Neural progenitor cell (in vitro differentiated cells): ENCODE results near the gene GRIK3.

Source experiments
- EZH2 ChIP-seq: fragments of 200-600 bp; sonication (generic); IDR thresholded peaks from 2 replicates; pipeline ENCODE4 v1.6.1; 2017; ENCODE audit warnings: antibody characterized with exemption, mild to moderate bottlenecking, moderate library complexity
- TF ChIP-seq, protein P1 (sequence below): fragments of 200-600 bp; sonication (generic); IDR thresholded peaks from 2 replicates; pipeline ENCODE4 v1.5.1; 2017; ENCODE audit warnings: antibody characterized with exemption, mild to moderate bottlenecking

DNA sequence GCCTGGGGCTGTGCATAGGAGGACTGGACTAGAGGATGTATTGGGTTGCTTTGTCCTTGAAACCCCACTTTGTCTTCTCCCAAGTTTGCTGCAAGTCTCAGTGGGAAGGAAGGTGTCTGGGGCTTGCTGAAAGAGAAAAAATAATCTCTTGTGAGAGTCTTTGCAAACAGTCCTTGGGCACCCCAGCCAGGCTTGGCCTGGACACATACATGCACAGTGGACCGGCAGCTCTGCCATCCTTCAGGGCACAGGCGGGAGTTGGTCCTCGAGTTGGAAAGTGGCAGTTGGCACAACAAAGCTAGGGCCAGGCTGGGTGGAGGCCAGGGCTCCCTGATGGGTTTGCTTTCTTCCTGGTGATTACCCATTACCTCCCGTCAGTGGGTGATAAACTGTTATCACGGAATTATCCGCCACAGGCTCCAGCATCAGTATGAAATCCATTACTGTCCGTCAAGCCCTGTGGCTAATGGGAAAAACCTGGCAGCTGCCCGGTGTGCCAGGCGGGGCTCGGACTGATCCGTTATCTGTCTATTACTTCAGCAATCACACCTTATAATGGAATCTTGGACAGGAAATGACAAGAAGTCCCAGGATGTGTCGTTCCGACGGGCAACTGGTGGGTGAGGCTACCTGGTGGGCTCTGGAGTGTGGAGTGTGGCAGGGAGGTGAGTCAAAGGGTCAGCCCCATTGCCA is 265.7 kb downstream of the GRIK3 start:
- TF ChIP-seq, protein P1, sequence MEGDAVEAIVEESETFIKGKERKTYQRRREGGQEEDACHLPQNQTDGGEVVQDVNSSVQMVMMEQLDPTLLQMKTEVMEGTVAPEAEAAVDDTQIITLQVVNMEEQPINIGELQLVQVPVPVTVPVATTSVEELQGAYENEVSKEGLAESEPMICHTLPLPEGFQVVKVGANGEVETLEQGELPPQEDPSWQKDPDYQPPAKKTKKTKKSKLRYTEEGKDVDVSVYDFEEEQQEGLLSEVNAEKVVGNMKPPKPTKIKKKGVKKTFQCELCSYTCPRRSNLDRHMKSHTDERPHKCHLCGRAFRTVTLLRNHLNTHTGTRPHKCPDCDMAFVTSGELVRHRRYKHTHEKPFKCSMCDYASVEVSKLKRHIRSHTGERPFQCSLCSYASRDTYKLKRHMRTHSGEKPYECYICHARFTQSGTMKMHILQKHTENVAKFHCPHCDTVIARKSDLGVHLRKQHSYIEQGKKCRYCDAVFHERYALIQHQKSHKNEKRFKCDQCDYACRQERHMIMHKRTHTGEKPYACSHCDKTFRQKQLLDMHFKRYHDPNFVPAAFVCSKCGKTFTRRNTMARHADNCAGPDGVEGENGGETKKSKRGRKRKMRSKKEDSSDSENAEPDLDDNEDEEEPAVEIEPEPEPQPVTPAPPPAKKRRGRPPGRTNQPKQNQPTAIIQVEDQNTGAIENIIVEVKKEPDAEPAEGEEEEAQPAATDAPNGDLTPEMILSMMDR: no peak
- TF ChIP-seq EZH2: no peak
